ENCODE measurements around the gene RANBP17.

Gene RANBP17

GRCh38 chr5:171102877-171103610 is 241.2 kb downstream of the RANBP17 start:
- DNase-seq: no peak

- no peak for DNase-seq
These were observed 245.9 kb downstream of the RANBP17 start for GRCh38 chr5:171107669-171108068.

- DNase-seq: no peak
These were observed 253.7 kb downstream of the RANBP17 start for GRCh38 chr5:171115519-171115918.

- DNase-seq: no peak
These were observed 254.9 kb downstream of the RANBP17 start for GRCh38 chr5:171116719-171117118.

GRCh38 chr5:171120986-171121622 is 259.3 kb downstream of the RANBP17 start:
- DNase-seq: no peak

- no peak for DNase-seq
These were observed 259.8 kb downstream of the RANBP17 start for GRCh38 chr5:171121638-171122037.

- DNase-seq: peak in 1 of 2 experiments; percentile 0
These were observed 260.6 kb downstream of the RANBP17 start for GRCh38 chr5:171122372-171122771.

GRCh38 chr5:171123417-171123816 is 261.6 kb downstream of the RANBP17 start:
- DNase-seq: no peak

- DNase-seq: no peak
These were observed 265.5 kb downstream of the RANBP17 start for GRCh38 chr5:171127314-171127713.

- DNase-seq: no peak
These were observed 266.3 kb downstream of the RANBP17 start for GRCh38 chr5:171128136-171128535.

- DNase-seq: no peak
These were observed 267.5 kb downstream of the RANBP17 start for GRCh38 chr5:171129308-171129707.

- DNase-seq: no peak
These were observed 269.7 kb downstream of the RANBP17 start for GRCh38 chr5:171131497-171131896.

GRCh38 chr5:171137768-171138525 is 276.1 kb downstream of the RANBP17 start:
- no peak for DNase-seq

- no peak for DNase-seq
These were observed 277.4 kb downstream of the RANBP17 start for GRCh38 chr5:171139227-171139626.

GRCh38 chr5:171142617-171143016 is 280.8 kb downstream of the RANBP17 start:
- DNase-seq: no peak

- no peak for DNase-seq
These were observed 281.4 kb downstream of the RANBP17 start for GRCh38 chr5:171143171-171143570.

- DNase-seq: no peak
These were observed 282.1 kb downstream of the RANBP17 start for GRCh38 chr5:171143926-171144325.

GRCh38 chr5:171149333-171149732 is 287.5 kb downstream of the RANBP17 start:
- DNase-seq: no peak

GRCh38 chr5:171149772-171150171 is 288.0 kb downstream of the RANBP17 start:
- no peak for DNase-seq

- peak in 1 of 2 experiments; percentile 6 for DNase-seq
These were observed 290.6 kb downstream of the RANBP17 start for GRCh38 chr5:171152382-171152781.

GRCh38 chr5:171155621-171156020 is 293.8 kb downstream of the RANBP17 start:
- DNase-seq: no peak

- DNase-seq: no peak
These were observed 295.5 kb downstream of the RANBP17 start for GRCh38 chr5:171157276-171157675.

- DNase-seq: no peak
These were observed 296.0 kb downstream of the RANBP17 start for GRCh38 chr5:171157775-171158174.

GRCh38 chr5:171158581-171158980 is 296.8 kb downstream of the RANBP17 start:
- no peak for DNase-seq
